Stimulated activated CD8-positive, alpha-beta memory T cell treated with anti-CD3 and anti-CD28 coated beads, Interleukin-15, amount 100 ng/mL, for 24 hours (primary cell): ENCODE results near the gene ACOX3.
"Not testable (repeated sequence)": the region's sequence is repeated elsewhere in the genome, so short reads cannot be mapped to it uniquely, and the experiment has no call there.

Experiments used
- DNase-seq: peaks from one replicate; pipeline ENCODE4 v3.0.0-alpha.2; 2020; ENCODE audit warnings: low read depth

ACOX3 gene

DNA sequence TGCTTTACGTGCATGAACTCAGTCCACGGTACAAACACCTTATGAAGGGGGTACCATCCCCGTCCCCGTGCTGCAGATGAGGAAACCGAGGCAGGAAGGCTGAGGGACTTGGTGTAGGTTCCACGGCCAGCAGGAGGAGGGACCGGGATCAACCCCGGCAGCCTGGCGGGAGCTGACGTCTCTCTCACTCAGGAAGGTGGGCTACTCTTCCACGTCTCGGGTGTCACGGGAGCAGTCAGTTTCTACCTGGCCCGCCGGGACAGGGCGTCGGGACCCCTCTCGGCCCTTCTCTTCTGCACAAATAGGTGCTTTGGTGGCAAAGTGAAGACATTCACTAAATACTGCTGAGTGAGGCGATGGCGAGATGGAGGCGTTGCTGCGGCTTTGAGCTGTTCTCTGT lies 53.3 kb downstream of the ACOX3 start:
- DNase-seq = no peak

DNA sequence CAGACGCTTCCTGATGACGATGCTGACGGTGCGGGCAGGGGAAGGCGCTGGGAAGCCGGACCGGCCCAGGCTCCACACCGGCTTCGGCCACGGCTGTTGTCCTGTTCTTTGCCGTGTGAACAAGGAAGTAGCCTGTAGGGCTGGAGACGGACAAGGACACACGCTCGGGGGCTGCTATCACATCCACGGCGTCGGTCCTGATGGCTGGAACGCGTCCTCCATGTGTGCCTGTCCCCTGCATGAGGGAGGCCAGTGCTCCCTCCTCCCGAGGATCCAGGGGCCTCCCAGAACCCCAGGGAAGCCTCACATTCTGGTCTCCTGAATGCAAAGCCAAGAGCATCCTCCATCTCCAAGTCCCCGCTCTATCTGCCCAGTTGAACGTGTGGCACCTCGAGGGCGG lies 53.8 kb downstream of the ACOX3 start:
- DNase-seq = no peak

DNA sequence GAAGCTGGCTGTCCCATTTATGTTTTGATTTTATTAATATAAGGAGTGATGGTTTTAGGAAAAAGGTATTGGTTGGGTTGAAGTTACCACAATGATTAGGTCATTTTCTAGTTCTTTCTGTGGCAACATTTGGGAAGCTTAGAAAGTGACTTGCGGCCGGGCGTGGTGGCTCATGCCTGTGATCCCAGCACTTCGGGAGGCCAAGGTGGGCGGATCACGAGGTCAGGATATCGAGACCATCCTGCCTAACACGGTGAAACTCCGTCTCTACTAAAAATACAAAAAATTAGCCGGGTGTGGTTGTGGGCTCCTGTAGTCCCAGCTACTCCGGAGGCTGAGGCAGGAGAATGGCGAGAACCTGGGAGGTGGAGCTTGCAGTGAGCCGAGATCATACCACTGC lies 54.4 kb downstream of the ACOX3 start:
- DNase-seq = not testable (repeated sequence)

DNA sequence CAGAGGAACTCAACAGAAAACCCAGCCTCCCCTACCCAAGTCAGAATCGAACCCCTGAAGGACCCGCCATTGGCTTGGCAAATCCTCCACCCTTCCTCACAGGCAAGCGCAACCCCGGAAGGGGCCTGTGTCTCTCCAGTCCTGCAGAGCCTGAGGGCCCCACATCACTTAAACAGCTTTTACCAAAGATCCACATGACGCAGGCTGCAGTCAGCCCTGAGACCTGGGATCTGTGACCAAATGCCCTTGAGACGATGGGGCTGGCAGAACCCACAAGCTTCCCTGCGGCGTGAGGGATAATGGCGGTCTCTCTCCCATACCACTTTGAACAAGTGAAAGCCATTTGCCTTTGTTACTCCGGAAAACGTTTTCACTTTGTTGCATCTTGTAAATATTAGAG lies 54.9 kb downstream of the ACOX3 start:
- no peak for DNase-seq

DNA sequence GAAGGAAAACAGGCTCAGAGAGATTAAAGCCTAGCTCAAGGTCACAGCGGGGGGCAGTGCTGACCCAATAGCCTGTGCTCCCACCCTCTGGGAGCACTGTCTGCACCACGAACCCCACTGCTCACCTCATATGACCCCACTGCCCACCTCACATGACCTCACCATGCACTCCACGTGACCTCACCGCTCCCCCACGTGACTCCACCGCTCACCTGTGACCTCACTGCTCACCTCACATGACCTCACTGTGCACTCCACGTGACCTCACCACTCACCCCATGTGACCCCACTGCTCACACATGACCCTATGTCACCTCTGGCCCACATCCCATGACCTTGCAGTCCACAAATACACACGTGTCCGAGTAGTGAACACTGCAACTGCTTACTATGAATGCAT lies 55.4 kb downstream of the ACOX3 start:
- no peak for DNase-seq

DNA sequence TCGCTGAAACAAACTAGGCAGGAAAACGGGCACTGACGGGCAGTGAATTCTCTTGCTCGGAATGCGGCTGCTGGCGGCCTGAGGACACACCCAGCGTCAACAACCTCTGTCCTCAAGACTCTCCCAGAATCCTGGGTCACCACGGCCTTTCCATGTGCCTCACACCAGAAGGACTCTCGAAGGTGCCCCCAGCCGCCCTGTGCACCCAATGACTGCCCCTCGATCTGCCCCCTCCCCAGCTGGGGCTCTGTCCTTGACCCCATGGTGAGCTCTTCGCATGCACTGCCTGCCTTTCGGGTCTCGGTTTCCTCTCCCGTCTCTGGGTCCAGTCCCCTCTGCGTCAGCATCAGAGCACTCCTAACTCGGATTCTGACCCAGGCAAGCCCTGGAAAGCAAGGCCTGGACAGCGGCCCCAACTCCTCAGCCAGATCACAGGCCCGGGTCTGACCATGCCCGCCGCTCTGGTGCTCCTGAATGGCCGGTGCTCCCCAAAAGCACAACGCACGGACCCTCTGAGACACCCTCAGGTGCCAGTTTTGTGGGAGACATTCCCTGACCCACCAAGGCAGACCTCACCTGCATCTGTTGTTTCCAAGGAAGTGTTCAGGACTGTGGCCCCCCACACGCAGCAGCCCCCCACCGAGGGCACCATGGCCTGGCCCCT lies 56.0 kb downstream of the ACOX3 start:
- DNase-seq = no peak

DNA sequence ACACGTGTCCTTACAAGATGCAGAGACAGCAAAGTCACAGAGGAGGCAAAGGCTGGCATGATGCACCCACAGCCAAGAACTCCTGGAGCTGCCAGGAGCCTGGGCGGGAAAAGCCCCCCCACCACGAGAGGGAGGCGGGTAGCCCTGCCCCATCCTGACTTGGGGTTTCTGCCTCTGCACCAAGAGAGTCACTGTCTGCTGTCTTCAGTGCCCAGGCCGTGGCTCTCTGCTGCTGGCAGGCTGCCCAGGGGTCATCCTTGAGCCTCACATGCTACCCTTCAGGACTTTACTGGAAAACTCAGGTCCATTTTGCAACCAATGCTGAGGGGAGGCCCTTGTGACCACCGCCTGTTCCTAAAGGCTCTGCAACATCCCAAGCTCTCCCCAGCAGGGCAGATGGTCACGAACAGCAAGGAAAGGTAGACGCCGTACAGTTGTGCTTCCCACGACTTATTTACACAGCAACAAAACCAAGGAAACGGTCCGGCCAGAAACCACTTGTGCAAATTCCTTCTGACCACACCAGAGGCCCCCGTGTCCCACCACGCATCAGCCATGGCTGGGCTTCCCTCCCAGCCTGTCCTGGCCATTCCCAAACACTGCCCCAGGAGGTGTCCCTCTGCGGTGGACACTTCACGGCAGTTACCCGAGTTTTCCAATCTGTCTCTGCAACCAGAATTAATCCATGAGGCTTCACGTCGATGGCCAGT lies 56.9 kb downstream of the ACOX3 start:
- no peak for DNase-seq

DNA sequence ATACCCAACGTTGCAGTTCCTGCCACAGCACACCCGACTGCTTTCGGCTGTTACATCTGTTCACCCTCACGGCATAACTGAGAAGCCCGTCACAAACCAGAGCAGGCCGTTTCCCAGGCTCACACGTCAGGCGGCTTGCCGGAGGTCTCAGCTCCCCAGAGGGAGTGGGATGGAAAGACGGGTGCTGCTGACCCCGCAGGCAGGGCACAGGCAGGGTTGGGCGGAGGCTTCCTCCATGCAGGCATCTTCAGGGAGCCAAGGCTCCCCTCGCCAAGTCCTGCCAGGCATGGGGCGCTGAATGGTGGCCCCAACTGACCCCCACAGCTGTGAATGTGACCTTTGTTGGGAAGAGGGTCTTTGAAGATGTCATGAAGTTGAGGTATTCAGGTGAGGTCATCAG lies 57.5 kb downstream of the ACOX3 start:
- DNase-seq = no peak

DNA sequence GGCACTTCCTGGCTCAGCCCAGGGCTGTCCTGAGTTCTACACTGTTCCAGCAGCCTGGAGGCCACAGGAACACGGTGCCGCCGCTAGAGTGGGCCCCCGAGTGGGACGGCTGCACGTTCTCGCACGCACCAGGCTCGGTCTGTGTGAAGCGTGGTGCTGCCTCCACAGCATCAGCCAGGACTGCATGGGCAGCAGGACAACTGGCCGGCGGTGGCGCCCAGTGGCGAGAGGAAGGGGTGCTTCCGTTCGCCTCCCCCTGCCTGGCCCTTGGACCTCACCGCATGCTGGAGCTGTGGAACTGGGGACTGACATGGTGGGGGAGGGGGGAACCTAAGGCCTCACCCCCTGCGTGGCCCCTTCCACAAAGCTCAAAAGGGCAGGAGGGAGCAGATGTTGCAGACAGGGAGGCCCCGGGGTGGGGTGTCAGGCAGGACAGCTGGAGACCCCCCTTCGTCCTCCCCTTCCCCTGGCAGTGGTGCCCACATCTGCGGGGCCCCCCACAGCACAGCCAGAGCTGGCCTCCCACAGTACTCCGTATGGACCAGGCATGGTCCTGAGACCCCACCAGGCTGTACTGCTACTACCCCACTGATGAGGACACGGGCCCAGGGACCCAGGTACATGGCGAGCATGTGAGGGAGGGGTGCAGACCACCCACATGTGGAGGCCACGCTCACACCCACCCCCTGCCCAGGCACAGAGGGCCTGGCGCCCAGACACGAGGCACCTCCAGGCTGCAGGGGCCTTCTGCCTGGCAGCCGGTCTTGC lies 58.5 kb downstream of the ACOX3 start:
- DNase-seq = no peak

DNA sequence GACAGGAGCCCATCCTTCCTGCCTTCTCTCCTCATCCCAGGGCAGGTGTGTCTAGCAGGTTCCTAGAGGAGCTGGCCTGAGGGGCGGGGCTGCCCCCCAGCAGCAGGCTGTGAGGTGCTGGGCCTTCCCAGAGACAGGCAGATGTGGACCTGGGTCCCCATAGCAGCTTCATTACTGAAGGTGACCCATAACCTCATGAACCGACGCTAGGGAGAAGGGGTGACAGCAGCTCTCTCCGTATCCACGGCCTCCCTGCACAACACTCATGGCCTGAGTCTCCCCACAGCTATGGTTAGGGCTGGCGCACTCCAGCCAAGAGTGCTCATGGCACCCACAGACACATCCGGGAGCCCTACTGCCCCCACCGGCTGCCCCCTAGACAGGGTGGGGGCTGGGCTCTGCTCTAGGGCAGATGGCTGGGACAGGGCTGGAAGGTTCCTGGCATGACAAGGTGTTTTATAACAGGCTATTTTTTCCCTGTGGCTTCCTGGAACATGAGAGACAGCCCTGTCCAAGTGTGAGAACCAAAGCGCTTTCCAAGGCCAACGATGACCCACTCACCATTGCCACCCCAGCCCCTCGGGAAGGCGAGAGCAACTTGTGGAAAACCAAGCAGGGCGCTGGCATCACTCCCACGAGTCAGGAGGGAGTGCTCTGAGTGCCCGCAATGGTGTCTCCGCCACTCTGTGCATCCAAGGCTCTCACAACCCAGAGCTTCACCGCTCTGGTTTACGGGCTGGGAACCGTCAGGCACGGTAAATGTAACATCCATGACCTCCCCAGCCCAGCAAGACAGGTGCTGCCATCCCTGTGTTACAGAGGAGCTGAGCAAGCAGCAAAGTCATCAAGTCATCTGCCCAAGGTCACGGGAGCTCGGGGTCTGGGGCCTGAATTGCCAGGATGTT lies 59.8 kb downstream of the ACOX3 start:
- no peak for DNase-seq

DNA sequence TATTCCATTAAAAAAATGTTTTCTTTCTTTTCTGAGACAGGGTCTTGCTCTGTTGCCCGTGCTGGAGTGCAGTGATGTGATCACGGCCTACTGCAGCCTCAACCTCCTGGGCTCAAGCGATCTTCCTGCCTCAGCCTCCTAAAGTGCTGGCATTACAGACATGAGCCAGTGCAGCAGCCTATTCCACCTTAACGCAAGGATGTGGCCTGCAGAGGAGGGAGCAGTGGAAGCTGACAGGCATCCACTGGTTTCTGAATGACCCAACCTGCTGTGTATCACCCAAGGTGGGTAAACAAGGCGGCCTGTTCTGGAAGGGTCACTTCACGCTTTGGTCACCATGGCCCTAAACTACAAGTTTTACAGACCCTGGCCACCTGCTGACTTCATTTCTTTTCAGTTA lies 60.8 kb downstream of the ACOX3 start:
- no peak for DNase-seq

DNA sequence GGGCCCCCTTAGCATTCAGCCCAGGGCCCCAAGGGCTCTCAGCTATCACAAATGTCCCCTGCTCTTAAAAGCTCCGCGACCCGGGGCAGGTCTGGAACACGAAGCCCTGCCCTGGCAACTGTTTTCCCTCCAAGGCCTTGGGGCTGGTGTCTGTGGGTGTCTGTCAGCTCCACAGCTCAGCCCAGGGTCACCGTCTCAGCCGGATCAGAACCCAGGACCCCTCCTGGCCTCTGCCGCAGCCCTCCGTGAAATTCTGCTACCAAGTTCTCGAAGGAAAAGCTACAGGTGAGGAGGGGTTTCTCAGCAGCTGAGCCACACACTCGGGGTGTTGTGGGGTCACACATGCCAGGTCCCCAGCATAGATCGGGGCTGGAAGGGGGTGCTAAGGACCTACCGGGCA lies 61.2 kb downstream of the ACOX3 start:
- DNase-seq = no peak

DNA sequence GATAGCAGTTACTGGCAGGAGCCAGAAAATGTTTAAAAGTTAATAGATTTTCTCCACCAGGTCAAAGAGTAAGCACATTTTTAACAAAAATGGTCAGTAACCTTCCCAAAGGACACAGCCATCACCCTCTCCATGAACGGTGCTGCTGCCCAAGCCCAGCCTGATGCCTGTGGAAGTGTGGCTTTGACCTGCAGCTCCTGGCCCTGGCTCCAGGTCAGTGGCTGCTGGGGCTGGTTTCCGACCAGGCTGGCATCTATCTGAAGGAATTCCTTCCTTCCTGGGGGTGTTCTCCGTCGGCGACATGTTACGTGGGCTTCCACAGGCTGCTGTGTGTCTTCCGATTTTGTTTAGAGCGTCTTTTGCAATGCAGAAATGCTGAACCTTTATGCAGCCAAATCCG lies 61.7 kb downstream of the ACOX3 start:
- DNase-seq = no peak

DNA sequence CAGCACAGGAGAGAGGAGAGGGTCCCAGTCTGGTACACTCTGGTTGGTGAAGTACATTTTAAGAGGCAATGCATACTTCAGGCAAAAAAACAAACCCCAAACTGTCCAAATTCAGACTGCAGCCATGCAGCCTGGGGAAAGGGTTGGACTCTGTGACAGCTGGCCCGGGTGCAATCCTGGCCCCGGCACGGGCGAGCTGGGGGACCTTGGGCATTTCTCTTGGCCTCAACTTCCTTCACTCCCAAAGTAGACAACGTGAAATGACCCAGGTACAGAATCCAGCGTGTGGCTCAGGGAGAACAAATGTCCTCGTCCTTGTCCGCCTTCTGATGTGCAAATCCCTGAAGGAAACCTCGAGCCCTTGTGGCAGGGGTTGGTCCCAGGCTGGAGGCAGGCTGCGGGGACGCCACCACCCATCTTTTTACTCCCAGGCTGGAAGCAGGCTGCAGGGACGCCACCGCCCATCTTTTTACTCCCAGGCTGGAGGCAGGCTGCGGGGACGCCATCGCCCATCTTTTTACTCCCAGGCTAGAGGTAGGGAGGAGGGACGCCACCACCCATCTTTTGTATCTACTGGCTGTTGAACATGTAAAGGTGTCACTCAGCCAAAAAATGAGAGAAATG lies 62.3 kb downstream of the ACOX3 start:
- no peak for DNase-seq

DNA sequence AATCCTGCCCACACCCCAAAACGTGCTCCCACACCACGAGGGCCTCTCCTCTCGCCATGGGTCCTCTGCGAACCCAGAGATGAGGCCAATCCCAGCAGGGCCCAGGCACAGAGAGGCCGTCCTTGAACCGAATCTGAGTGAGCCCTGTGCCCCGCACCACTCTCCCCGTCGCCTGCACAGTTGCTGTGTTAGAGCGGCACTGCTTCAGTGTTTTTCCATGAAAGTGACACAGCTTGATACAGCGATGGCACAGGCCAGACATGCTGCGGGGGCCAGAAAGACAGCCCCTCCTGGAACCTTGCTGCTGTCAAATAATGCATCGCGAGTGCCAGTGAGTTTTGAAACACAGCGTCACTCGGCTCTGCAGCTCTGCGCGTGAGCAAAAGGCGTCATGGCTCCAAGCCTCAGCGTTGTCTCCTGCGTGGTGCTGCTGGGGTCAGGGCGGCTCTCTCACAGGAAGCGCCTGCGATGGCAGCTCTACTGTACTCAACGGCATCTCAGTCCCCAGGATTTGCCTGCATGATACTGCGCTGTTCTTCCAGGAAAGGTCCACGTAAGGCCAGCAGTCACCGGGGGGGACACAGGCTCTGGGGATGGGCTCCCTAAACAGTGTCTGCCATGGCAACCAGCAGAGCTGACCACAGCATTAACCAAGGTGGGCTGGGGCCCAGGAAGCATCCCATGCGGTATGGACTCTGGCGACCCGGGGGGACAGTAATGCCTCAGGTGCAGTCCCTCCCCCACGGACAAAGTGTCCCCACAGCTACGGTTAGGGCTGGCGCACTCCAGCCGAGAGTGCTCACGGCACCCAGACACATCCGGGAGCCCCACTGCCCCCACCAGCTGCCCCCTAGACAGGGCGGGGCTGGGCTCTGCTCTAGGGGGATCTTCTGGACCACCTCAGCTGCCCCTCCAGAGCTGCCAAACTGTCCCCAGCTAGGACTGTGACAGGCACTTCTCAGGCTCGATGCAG lies 63.1 kb downstream of the ACOX3 start:
- DNase-seq = no peak

DNA sequence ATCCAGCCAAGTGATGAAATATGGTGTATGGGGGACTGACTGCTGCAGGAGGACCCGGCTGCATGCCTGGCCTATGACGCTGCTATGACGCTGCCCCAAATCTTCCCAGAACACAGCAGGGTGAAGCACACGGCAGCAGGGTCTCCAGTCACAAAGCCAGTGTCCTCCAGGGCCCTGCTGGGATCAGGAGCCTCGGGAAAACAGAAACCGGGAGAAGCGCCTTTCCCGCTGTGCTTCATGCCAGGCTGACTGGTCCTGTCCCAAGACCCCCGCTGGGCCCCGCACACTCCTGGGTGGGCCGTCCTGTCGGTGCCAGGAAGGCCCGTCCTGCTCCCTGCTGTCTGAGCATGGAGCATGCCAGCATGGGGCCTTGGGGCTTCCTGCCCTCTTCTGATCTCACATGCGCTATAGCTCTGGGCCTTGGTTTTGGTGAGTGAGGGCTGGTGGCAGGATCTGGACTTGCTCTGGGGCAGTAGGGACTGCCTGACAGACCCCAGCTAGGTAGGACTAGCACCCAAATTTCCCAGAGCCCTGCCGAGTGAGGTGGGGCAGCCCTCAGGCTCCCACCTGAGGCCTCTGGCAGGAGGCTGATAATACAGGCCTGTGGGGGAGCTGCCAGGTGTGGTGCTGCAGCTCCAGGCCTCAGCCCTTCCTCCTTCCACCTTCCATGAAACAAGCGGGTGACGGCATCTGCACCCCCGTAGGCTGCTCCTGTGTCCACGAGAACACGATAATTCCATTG lies 64.0 kb downstream of the ACOX3 start:
- no peak for DNase-seq

DNA sequence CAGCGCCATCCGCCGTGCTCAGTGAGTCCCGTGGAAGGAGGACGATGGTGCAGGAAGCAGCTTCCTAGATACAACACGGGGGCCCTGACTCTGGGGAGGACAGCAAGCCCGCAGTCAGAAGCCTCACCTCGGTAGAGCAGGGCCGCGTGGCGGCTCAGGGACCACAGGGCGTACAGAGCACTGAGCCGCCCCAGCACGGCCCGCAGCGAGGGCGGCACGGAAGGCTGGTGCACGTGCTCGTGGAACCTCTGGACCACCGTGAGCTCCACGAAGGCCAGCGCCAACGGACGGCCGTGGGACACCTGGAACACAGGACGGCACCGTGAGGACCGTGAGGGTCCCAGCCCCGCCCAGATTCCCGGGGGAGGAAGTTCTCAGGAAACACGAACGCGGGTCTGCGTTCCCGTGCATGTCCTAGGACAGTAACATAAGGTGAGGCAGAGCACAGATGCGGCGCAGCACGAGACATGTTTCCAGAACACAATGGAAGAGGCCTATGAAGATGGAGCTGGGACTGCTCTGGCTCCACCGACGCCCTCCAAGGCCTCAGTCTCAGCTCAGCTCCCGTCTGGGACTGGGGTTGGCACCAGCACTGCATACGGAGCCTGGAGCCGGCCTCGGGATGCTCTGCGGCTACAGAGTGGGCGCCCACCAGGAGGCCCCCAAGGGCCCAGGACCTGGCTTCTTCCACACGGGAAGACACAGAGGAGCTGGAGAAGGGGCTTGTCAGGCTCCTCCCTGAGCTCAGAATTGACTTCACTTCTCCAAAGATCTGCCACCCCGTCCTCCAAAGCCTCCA lies 65.5 kb downstream of the ACOX3 start:
- no peak for DNase-seq

DNA sequence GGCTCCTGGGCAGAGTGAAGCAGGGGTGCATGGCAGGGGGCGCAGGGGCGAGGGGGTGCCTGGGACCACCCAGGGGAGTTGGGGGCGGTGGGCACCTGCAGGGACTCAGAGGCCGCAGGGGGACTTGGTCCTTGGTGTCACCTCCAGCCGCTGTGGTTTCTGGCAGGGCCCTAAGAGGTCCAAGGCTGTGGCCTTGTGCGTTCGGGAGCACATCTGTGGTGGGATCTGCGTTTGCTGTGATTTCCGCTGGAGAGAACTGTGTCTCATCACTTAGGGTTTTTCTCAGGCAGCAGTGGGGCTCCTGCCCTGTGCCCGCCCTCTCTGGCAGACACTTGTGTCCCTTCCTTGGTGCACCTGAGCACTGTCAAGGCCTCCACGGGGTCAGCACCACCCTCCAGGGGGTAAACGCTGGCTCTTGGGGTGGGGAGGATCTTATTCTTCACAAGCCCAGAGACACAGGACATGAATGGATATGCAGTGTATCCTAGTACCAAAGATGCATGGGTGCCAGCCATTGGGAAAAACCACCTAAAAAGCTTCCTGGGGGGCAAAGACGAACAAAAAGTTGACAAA lies 66.5 kb downstream of the ACOX3 start:
- no peak for DNase-seq
